KBM-7 (cell line): Measurements from ENCODE around the gene ZFAND6.

Experiments
- DNase-seq: peaks from one replicate; pipeline ENCODE4 v3.0.0-alpha.2; 2015
- in situ Hi-C: fragments of 300-500 bp; cut with MboI; formaldehyde crosslinking; loops from 2 replicates; pipeline ENCODE4 v1.14.3; 2020; ENCODE audit warnings: low sequenced_read_pairs, low pct_unique_long_range_greater_than_20kb, mixed read lengths

ZFAND6 gene

GRCh38 chr15:80176443-80176842 lies 117.0 kb downstream of the ZFAND6 start:
- DNase-seq = no peak
- in situ Hi-C loops = no loop called here

- in situ Hi-C loops = no loop called here
- DNase-seq = no peak
Observed at GRCh38 chr15:80177156-80177555, 117.7 kb downstream of the ZFAND6 start.

- no peak for DNase-seq
- in situ Hi-C loops = no loop called here
Observed at GRCh38 chr15:80179025-80179759, 119.7 kb downstream of the ZFAND6 start.

DNA sequence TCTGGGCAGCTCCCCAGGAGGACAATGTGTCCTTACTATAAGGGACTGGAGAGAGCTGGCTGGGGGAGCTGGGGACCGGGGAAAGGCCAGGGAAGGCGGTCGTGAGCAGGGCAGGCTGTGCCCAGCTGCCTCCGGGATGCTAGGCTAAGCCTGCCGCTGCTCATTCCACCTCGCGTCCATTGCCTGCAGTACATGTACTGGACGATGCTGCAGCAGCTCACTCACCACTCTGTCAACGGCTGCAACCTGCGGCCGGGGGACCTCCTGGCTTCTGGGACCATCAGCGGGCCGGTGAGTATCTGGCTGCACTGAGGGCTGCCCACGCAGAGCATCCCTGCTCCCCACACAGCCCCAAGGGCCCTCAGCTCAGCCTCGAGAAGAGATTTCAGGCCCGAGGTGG lies 120.5 kb downstream of the ZFAND6 start:
- DNase-seq = no peak
- in situ Hi-C loops = no loop called here

- DNase-seq = no peak
- in situ Hi-C loops = no loop called here
Observed at GRCh38 chr15:80180468-80180867, 121.0 kb downstream of the ZFAND6 start.

- in situ Hi-C loops = no loop called here
- DNase-seq = no peak
Observed at GRCh38 chr15:80180986-80181385, 121.5 kb downstream of the ZFAND6 start.

GRCh38 chr15:80182611-80183261 lies 123.3 kb downstream of the ZFAND6 start:
- DNase-seq = no peak

DNA sequence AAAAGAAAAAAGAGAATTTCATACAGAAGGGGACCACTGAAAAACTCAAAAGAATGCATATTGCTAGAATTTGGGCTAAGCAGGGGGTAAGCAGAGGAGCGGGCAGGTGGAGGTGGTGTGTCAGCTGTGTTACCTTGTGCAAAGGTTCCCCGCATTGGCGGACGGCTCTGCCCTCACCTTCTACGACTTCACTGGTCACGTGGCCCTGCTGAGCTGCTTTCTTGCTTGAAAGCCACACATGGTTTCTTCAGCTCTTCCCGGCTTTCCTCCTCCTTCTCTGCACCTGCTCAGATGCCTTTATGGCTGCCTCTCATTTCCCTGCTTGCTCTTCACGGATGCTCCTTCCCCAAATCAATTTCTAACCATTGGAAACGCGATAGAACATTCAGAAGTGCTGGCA lies 123.8 kb downstream of the ZFAND6 start:
- DNase-seq = no peak
- in situ Hi-C loops = no loop called here

More at GRCh38 chr15:80182611-80183261, 123.3 kb downstream of the ZFAND6 start:
- in situ Hi-C loops = no loop called here

DNA sequence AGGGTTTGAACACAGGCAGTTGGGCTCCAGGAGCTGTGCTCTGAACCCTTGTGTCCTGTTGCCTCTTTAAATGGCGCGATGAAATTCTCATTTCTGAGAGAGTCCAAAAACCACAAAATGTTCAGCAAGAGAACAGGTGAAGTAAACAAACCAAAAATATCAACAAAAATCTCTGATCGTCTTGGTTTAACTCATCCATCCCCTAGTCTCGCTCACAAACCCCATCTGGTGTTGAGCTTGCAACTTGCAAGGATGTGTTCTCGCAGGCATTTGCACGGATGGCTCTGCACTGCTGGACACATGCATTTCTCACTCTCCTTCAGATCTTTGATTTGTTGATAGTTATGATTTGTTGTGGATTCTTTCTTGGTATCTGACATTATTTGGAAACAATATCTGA lies 124.4 kb downstream of the ZFAND6 start:
- no peak for DNase-seq
- in situ Hi-C loops = no loop called here

DNA sequence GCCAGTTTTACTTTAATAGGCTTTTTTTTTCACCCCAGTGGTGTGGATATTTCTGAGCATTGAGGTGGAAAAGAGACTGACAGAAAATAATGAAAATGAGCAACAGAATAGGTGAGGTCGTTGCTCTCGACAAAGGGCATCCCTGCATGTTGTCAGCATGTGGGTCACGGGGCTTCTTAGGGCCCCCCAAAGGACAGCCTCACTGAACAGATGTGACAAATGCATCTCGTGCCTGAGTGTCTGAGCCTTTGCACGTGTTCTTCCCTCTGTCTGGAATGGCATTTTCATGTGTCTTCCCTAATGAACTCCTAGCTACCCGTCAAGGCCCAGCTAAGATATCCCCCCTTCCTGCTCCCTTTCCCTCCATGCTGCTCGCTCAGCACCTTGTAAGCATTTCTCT lies 125.1 kb downstream of the ZFAND6 start:
- in situ Hi-C loops = no loop called here
- DNase-seq = no peak

DNA sequence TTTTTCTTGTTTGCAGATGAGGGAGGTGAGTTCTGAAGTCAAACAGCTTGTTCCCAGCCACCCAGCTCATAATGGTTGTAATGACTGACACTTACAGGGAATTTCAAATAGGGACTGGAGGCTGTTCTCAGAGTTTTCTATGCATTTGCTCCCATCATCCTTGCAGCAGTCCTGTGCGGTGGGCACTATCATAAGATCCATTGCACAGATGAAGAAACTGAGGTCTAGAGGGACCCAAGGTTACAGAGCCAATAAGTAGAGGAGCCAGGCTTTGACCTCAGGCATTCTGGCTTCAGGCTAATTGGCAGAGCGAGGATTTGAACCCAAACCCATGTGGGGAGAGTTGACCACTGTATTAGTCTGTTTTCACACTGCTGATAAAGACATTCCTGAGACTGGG lies 125.7 kb downstream of the ZFAND6 start:
- in situ Hi-C loops = no loop called here
- DNase-seq = no peak

DNA sequence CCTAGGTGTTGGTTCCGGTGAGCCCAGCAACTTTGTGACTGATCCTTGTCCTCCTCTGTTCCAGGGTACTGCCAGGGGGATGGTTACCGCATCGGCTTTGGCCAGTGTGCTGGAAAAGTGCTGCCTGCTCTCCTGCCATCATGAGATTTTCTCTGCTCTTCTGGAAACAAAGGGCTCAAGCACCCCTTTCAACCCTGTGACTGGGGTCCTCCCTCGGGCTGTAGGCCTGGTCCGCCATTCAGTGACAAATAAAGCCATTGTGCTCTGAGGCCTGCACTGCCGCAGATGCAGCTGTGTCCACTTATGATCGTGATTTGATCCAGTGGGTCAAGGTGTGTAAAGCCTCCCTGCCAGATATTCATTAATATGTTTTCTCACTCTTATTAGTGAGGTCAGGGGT lies 126.6 kb downstream of the ZFAND6 start:
- DNase-seq = no peak

DNA sequence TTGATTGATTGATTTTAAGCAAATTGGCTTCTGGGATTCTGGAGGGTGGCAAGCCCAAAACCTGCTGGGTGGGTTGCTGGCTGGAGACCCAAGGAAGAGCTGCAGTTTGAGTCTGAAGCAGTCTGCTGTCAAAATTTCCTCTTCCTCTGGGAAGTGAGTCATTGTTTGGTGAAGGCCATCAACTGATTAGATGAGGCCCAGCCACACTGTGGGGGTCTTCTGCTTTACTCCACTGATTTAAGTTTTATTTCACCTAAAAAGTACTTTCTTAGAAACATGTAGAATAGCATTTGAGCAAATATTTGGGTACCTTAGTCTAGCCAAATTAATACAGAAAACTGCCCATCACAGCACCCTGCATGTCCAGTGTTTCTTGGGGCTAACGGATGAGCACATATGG lies 127.1 kb downstream of the ZFAND6 start:
- DNase-seq = no peak
- in situ Hi-C loops = no loop called here

More for the DNA sequence above, 126.6 kb downstream of the ZFAND6 start:
- in situ Hi-C loops = no loop called here
